Right renal cortex interstitium (tissue), 3 donors: ENCODE measurements around the gene KCTD16. TPM values are rescaled to one million over a fixed set of nuclear protein-coding genes. Genes with fewer than 3 reads are reported as not detected.
A peak's percentile ranks its signal among the peaks of the same experiment; 100 is the strongest.

Source experiments
- DNase-seq, 3 donors: peaks; one replicate each; pipeline ENCODE4 v3.0.0-alpha.2; 2013; ENCODE audit warnings: low read depth in 3 of 3, low spot score in 2 of 3
- polyA plus RNA-seq, 3 donors: library from polyadenylated mRNA; unstranded; fragments of 120-200 nt; gene quantifications; one replicate each; pipeline ENCODE4 v1.2.1, GENCODE V29; 2013; ENCODE audit not compliant: insufficient read length in 3 of 3

KCTD16 gene
- polyA plus RNA-seq, 3 donors = 2.2 to 2.8 (median 2.7) TPM

GRCh38 chr5:144436007-144436406 is 265.3 kb downstream of the KCTD16 start:
- DNase-seq = no peak

GRCh38 chr5:144438237-144438636 is 267.6 kb downstream of the KCTD16 start:
- DNase-seq = no peak

- no peak for DNase-seq
Measured at GRCh38 chr5:144448457-144448856, 277.8 kb downstream of the KCTD16 start.

GRCh38 chr5:144451187-144451973 is 280.7 kb downstream of the KCTD16 start:
- DNase-seq = no peak

- no peak for DNase-seq
Measured at GRCh38 chr5:144453753-144454152, 283.1 kb downstream of the KCTD16 start.

- DNase-seq = no peak
Measured at GRCh38 chr5:144457160-144457559, 286.5 kb downstream of the KCTD16 start.

GRCh38 chr5:144458216-144458615 is 287.5 kb downstream of the KCTD16 start:
- DNase-seq = no peak

GRCh38 chr5:144460600-144460999 is 289.9 kb downstream of the KCTD16 start:
- DNase-seq = no peak

GRCh38 chr5:144462577-144462976 is 291.9 kb downstream of the KCTD16 start:
- no peak for DNase-seq

- no peak for DNase-seq
Measured at GRCh38 chr5:144463481-144464223, 293.0 kb downstream of the KCTD16 start.

GRCh38 chr5:144464306-144464705 is 293.6 kb downstream of the KCTD16 start:
- DNase-seq = no peak

- DNase-seq = no peak
Measured at GRCh38 chr5:144465441-144465840, 294.8 kb downstream of the KCTD16 start.

GRCh38 chr5:144467792-144468191 is 297.1 kb downstream of the KCTD16 start:
- DNase-seq = peak in 2 of 3 donors; percentile 13

GRCh38 chr5:144468571-144468970 is 297.9 kb downstream of the KCTD16 start:
- DNase-seq = no peak

GRCh38 chr5:144469106-144469505 is 298.4 kb downstream of the KCTD16 start:
- DNase-seq = no peak

GRCh38 chr5:144472221-144472620 is 301.5 kb downstream of the KCTD16 start:
- no peak for DNase-seq

GRCh38 chr5:144473650-144474049 is 303.0 kb downstream of the KCTD16 start:
- no peak for DNase-seq

GRCh38 chr5:144478565-144478964 is 307.9 kb downstream of the KCTD16 start:
- DNase-seq = no peak

GRCh38 chr5:144481861-144482260 is 311.2 kb downstream of the KCTD16 start:
- no peak for DNase-seq

- no peak for DNase-seq
Measured at GRCh38 chr5:144484124-144484897, 313.6 kb downstream of the KCTD16 start.

- DNase-seq = no peak
Measured at GRCh38 chr5:144485540-144485939, 314.9 kb downstream of the KCTD16 start.
